Measurements from ENCODE around the gene UBL5.

The UBL5 gene

GRCh38 chr19:9856609-9857008 lies 28.9 kb downstream of the UBL5 start:
- no peak for DNase-seq (ENCODE audit: low read depth)

GRCh38 chr19:9857076-9857721 lies 29.5 kb downstream of the UBL5 start:
- no peak for DNase-seq (ENCODE audit: low read depth)

- DNase-seq (ENCODE audit: low read depth), result no peak
These were observed 30.4 kb downstream of the UBL5 start for GRCh38 chr19:9857920-9858746.

- DNase-seq (ENCODE audit: low read depth), result no peak
These were observed 31.0 kb downstream of the UBL5 start for GRCh38 chr19:9858766-9859165.

GRCh38 chr19:9860407-9860806 lies 32.7 kb downstream of the UBL5 start:
- no peak for DNase-seq (ENCODE audit: low read depth)

GRCh38 chr19:9861503-9861902 lies 33.8 kb downstream of the UBL5 start:
- no peak for DNase-seq (ENCODE audit: low read depth)

GRCh38 chr19:9862938-9863337 lies 35.2 kb downstream of the UBL5 start:
- DNase-seq (ENCODE audit: low read depth), result no peak

GRCh38 chr19:9863759-9864158 lies 36.0 kb downstream of the UBL5 start:
- no peak for DNase-seq (ENCODE audit: low read depth)

GRCh38 chr19:9865732-9866501 lies 38.2 kb downstream of the UBL5 start:
- no peak for DNase-seq (ENCODE audit: low read depth)

- no peak for DNase-seq (ENCODE audit: low read depth)
These were observed 41.4 kb downstream of the UBL5 start for GRCh38 chr19:9868983-9869617.

GRCh38 chr19:9871626-9872338 lies 44.1 kb downstream of the UBL5 start:
- no peak for DNase-seq (ENCODE audit: low read depth)

- no peak for DNase-seq (ENCODE audit: low read depth)
These were observed 45.0 kb downstream of the UBL5 start for GRCh38 chr19:9872618-9873242.

GRCh38 chr19:9875031-9875627 lies 47.4 kb downstream of the UBL5 start:
- DNase-seq (ENCODE audit: low read depth), result no peak

- no peak for DNase-seq (ENCODE audit: low read depth)
These were observed 48.1 kb downstream of the UBL5 start for GRCh38 chr19:9875796-9876195.

GRCh38 chr19:9877780-9878510 lies 50.2 kb downstream of the UBL5 start:
- no peak for DNase-seq (ENCODE audit: low read depth)

GRCh38 chr19:9878511-9879196 lies 50.9 kb downstream of the UBL5 start:
- DNase-seq (ENCODE audit: low read depth), result no peak

Data from GM04503 (cell line).